ENCODE measurements around the gene TMEM134.
A peak's percentile ranks its signal among the peaks of the same experiment; 100 is the strongest.
"Not testable (repeated sequence)": the region's sequence is repeated elsewhere in the genome, so short reads cannot be mapped to it uniquely, and the experiment has no call there.

Gene TMEM134, protein sequence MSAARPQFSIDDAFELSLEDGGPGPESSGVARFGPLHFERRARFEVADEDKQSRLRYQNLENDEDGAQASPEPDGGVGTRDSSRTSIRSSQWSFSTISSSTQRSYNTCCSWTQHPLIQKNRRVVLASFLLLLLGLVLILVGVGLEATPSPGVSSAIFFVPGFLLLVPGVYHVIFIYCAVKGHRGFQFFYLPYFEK

GRCh38 chr11:67468759-67469507 is at the start of gene TMEM134:
Gene TMEM134 (minus strand): TSS chr11:67469251. CDS start chr11:67469192, 59 bp downstream.
- Histone ChIP-seq H3K4me1 (ENCODE audit: control insufficient read depth, insufficient read depth, low read length) (no peaks in the 10 kb centered on the region), H3K27me3 (ENCODE audit: control insufficient read depth, insufficient read depth, low read length) (no peaks in the 10 kb centered on the region), H3K36me3 (ENCODE audit: control insufficient read depth, insufficient read depth, low read length) (no peaks in the 10 kb centered on the region), H3K9me3 (ENCODE audit: control insufficient read depth, insufficient read depth, low read length) (no peaks in the 10 kb centered on the region), H3K4me3 (ENCODE audit: low read depth, low read length) (peak within 1 kb of the TSS; percentile 83), H3K9ac (ENCODE audit: low read depth, low read length) (peak within 1 kb of the TSS; percentile 51)

GRCh38 chr11:67517784-67518552 is 48.9 kb upstream of the TMEM134 start:
- Histone ChIP-seq H3K36me3 (ENCODE audit: control insufficient read depth, insufficient read depth, low read length) (no peaks in the 10 kb centered on the region), H3K27me3 (ENCODE audit: control insufficient read depth, insufficient read depth, low read length) (peaks cover 5% of the 10 kb centered on the region), H3K4me3 (ENCODE audit: low read depth, low read length) (no peak overlapping the region), H3K9me3 (ENCODE audit: control insufficient read depth, insufficient read depth, low read length) (no peaks in the 10 kb centered on the region), H3K4me1 (ENCODE audit: control insufficient read depth, insufficient read depth, low read length) (no peaks in the 10 kb centered on the region), H3K9ac (ENCODE audit: low read depth, low read length) (no peak overlapping the region)

- Histone ChIP-seq H3K4me1 (ENCODE audit: control insufficient read depth, insufficient read depth, low read length) (no peaks in the 10 kb centered on the region), H3K4me3 (ENCODE audit: low read depth, low read length) (no peak overlapping the region), H3K9me3 (ENCODE audit: control insufficient read depth, insufficient read depth, low read length) (no peaks in the 10 kb centered on the region), H3K27me3 (ENCODE audit: control insufficient read depth, insufficient read depth, low read length) (peaks cover 6% of the 10 kb centered on the region), H3K36me3 (ENCODE audit: control insufficient read depth, insufficient read depth, low read length) (no peaks in the 10 kb centered on the region), H3K9ac (ENCODE audit: low read depth, low read length) (no peak overlapping the region)
Measured at GRCh38 chr11:67516806-67517205, 47.8 kb upstream of the TMEM134 start.

GRCh38 chr11:67514116-67514515 is 45.1 kb upstream of the TMEM134 start:
- no peak overlapping the region for H3K4me3 ChIP-seq (ENCODE audit: low read depth, low read length)
- H3K9ac ChIP-seq (ENCODE audit: low read depth, low read length), result no peak overlapping the region
- no peaks in the 10 kb centered on the region for H3K4me1 ChIP-seq (ENCODE audit: control insufficient read depth, insufficient read depth, low read length)
- H3K27me3 ChIP-seq (ENCODE audit: control insufficient read depth, insufficient read depth, low read length), result peaks cover 11% of the 10 kb centered on the region
- H3K9me3 ChIP-seq (ENCODE audit: control insufficient read depth, insufficient read depth, low read length), result no peaks in the 10 kb centered on the region
- H3K36me3 ChIP-seq (ENCODE audit: control insufficient read depth, insufficient read depth, low read length), result no peaks in the 10 kb centered on the region

DNA sequence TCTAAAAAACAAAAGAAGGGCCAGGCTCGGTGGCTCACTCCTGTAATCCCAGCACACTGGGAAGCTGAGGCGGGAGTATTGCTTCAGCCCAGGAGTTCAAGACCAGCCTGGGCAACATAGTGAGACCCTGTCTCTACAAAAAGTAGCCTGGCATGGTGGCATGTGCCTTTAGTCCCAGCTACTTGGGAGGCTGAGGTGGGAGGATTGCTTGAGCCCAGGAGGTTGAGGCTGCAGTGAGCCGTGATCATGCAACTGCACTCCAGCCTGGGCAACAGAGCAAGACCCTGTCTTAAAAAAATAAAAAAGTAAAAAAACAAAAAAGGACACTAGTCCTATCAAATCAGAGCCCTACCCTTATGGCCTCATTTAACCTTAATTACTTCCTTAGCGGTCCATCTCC is 42.5 kb upstream of the TMEM134 start:
- not testable (repeated sequence) for H3K36me3 ChIP-seq (ENCODE audit: control insufficient read depth, insufficient read depth, low read length); H3K4me3 ChIP-seq (ENCODE audit: low read depth, low read length); H3K4me1 ChIP-seq (ENCODE audit: control insufficient read depth, insufficient read depth, low read length); H3K9me3 ChIP-seq (ENCODE audit: control insufficient read depth, insufficient read depth, low read length); H3K9ac ChIP-seq (ENCODE audit: low read depth, low read length)
- H3K27me3 ChIP-seq (ENCODE audit: control insufficient read depth, insufficient read depth, low read length), result peaks cover 11% of the 10 kb centered on the region

GRCh38 chr11:67510023-67510345 is 40.9 kb upstream of the TMEM134 start:
- Histone ChIP-seq H3K9ac (ENCODE audit: low read depth, low read length) (no peak overlapping the region), H3K4me3 (ENCODE audit: low read depth, low read length) (no peak overlapping the region), H3K36me3 (ENCODE audit: control insufficient read depth, insufficient read depth, low read length) (no peaks in the 10 kb centered on the region), H3K27me3 (ENCODE audit: control insufficient read depth, insufficient read depth, low read length) (peaks cover 11% of the 10 kb centered on the region), H3K4me1 (ENCODE audit: control insufficient read depth, insufficient read depth, low read length) (peaks cover 4% of the 10 kb centered on the region), H3K9me3 (ENCODE audit: control insufficient read depth, insufficient read depth, low read length) (no peaks in the 10 kb centered on the region)

DNA sequence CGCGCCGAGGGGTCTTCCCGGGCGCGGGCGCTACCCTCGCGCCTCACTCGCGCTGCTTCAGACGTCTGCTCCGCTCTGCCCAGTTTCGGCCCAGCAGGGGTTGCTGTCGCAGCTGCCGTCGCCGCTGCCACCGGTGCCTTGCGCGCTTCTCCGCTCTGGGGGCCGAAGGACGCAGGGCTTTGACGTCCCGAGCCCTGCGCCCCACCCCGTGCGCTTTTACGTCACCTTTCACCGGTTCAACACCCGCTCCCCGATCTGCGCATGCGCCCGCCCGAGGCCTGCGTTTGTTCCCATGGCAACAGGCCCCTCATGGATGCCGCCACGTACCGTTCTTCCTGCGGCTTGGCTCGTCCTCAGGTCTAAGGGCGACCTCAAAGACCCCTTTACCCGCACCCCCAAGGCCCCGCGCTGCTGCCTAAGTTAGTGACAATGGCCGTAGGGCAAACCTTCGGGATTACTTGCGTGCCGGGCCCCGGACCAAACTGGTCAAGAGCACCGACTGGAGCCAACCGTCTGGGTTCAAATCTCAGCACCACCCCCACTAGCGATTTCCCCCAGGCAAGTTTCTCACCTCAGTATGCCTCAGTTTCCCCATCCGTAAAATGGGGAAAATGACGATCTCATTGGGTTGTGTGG is 39.6 kb upstream of the TMEM134 start:
- H3K4me3 ChIP-seq (ENCODE audit: low read depth, low read length), result peak overlapping the region; percentile 92
- no peaks in the 10 kb centered on the region for H3K36me3 ChIP-seq (ENCODE audit: control insufficient read depth, insufficient read depth, low read length)
- H3K27me3 ChIP-seq (ENCODE audit: control insufficient read depth, insufficient read depth, low read length), result peaks cover 9% of the 10 kb centered on the region
- H3K9ac ChIP-seq (ENCODE audit: low read depth, low read length), result peak overlapping the region; percentile 65
- peaks cover 4% of the 10 kb centered on the region for H3K4me1 ChIP-seq (ENCODE audit: control insufficient read depth, insufficient read depth, low read length)
- H3K9me3 ChIP-seq (ENCODE audit: control insufficient read depth, insufficient read depth, low read length), result no peaks in the 10 kb centered on the region

DNA sequence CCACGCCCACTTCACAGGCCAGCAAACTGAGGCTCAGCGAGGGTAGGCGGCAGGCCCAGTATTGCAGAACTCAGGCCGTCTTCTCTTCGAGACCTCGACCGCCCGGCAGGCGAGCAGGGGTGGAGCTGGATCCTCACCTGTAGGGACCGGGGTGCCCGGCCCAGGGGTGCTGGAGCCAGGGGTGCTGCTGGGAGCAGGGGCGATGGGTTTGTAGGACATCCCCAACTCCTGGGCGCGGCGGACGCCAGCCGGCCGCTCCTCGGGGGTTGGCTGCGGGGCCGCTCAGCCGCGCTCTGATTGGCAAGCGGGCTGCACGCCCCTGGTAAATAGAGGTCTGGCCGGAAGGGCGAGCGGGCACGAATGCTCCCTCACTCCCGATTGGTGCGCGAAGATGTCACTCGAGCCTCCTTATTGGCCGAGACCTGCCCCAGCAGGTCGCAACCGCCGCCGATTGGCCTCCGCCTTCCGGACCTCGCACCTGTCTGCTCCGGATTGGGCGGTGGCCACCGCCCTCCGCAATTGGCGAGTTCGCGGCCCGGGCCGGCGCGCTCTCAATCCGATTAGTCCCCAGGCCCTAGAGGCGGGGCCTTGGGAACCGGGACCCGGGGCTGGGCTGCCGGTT is 38.9 kb upstream of the TMEM134 start, which contains the start of gene CDK2AP2:
Gene CDK2AP2 (minus strand): TSS at position 299 of the 622 bp plus-strand sequence. CDS start 80 bp downstream, at position 219.
- H3K36me3 ChIP-seq (ENCODE audit: control insufficient read depth, insufficient read depth, low read length), result no peaks in the 10 kb centered on the region
- peak within 1 kb of the TSS; percentile 92 for H3K4me3 ChIP-seq (ENCODE audit: low read depth, low read length)
- H3K27me3 ChIP-seq (ENCODE audit: control insufficient read depth, insufficient read depth, low read length), result peaks cover 8% of the 10 kb centered on the region
- H3K9me3 ChIP-seq (ENCODE audit: control insufficient read depth, insufficient read depth, low read length), result no peaks in the 10 kb centered on the region
- peaks cover 4% of the 10 kb centered on the region for H3K4me1 ChIP-seq (ENCODE audit: control insufficient read depth, insufficient read depth, low read length)
- peak within 1 kb of the TSS; percentile 65 for H3K9ac ChIP-seq (ENCODE audit: low read depth, low read length)

DNA sequence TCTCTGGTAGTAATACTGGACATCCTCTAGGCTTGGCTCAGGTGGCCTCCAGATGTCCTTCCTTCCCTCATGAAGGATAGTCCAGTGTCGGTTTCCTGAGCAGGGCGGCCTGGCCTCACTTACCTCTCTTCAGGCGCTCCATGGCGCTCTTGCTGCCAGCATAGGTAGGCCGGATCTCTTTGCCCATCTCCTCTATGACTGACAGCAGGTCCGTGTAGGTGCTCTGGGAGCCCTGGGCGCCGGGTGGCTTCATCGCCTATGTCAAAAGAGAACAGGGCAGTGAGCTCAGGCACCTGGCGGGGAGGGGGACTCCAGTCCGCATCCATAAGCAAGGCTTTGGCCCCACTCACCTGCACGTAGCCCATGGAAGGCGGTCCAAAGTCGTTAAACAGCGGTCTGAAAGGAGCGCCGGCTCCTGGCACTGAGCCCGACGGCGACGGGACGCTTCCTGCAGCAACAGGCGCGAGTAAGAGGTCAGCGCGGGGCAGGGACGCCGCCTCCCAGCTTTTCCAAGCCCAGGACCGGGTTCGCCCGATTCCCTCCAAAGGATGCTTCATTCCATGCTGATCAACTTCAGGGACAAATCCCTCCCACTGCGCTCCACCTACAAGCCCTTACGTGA is 38.3 kb upstream of the TMEM134 start:
- Histone ChIP-seq H3K36me3 (ENCODE audit: control insufficient read depth, insufficient read depth, low read length) (peaks cover under 1% of the 10 kb centered on the region), H3K9ac (ENCODE audit: low read depth, low read length) (peak overlapping the region; percentile 39), H3K27me3 (ENCODE audit: control insufficient read depth, insufficient read depth, low read length) (peaks cover 7% of the 10 kb centered on the region), H3K9me3 (ENCODE audit: control insufficient read depth, insufficient read depth, low read length) (no peaks in the 10 kb centered on the region), H3K4me3 (ENCODE audit: low read depth, low read length) (peak overlapping the region; percentile 84), H3K4me1 (ENCODE audit: control insufficient read depth, insufficient read depth, low read length) (peaks cover 4% of the 10 kb centered on the region)

GRCh38 chr11:67506426-67507051 is 37.5 kb upstream of the TMEM134 start:
- peaks cover 7% of the 10 kb centered on the region for H3K27me3 ChIP-seq (ENCODE audit: control insufficient read depth, insufficient read depth, low read length)
- H3K9me3 ChIP-seq (ENCODE audit: control insufficient read depth, insufficient read depth, low read length), result no peaks in the 10 kb centered on the region
- H3K36me3 ChIP-seq (ENCODE audit: control insufficient read depth, insufficient read depth, low read length), result peaks cover 7% of the 10 kb centered on the region
- peaks cover 4% of the 10 kb centered on the region for H3K4me1 ChIP-seq (ENCODE audit: control insufficient read depth, insufficient read depth, low read length)
- no peak overlapping the region for H3K9ac ChIP-seq (ENCODE audit: low read depth, low read length)
- H3K4me3 ChIP-seq (ENCODE audit: low read depth, low read length), result peak overlapping the region; percentile 84
